ENCODE results near the gene VAX1.

Gene VAX1

DNA sequence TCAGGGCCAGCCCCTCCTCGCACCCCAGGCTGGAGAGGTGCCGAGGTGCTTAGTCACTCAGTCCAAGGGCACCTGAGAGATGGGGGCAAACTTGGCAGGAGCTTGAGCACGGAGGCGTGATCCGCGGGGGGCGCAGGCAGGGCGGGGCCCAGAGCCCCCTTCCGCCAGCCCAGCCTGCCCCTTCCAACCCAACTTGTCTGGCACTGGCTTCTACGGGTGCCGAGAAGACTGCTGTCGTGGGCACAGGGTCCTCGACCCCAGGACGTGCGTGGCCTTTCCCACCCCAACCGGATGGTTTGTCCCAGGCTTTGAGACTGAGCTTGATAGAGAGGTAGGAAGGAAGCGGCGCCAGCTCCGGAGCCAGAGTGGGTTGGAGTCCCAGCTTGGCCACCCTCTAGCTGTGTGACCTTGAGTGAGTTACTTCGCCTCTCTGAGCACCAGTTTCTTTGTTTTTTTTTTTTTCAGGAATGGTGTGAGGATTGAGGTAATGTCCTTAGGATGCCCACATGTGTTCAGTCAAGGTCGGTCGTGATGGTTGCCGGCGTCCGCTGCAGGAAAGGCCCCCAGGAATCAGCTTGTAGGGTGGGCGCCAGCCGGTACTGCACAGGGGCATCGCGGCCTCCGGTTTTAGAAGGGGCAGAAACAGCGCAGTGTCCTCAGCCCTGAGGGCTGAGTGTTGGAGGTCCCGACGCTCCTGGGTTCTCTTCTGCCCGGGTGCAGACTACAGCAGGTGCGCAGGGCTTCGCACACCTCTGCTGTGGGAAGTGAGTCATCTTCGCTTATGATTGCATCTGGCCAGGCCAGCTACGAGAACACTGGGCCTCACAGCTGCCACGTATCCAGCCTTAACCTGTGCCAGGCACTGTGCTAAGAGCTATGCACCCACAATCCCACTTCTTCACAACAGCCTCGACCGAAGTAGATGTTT, 28.6 kb upstream of the VAX1 start:
- H3K27ac ChIP-seq, result no peak overlapping the region
- TF ChIP-seq, protein P1, sequence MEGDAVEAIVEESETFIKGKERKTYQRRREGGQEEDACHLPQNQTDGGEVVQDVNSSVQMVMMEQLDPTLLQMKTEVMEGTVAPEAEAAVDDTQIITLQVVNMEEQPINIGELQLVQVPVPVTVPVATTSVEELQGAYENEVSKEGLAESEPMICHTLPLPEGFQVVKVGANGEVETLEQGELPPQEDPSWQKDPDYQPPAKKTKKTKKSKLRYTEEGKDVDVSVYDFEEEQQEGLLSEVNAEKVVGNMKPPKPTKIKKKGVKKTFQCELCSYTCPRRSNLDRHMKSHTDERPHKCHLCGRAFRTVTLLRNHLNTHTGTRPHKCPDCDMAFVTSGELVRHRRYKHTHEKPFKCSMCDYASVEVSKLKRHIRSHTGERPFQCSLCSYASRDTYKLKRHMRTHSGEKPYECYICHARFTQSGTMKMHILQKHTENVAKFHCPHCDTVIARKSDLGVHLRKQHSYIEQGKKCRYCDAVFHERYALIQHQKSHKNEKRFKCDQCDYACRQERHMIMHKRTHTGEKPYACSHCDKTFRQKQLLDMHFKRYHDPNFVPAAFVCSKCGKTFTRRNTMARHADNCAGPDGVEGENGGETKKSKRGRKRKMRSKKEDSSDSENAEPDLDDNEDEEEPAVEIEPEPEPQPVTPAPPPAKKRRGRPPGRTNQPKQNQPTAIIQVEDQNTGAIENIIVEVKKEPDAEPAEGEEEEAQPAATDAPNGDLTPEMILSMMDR (conservative IDR thresholded peaks at IDR 0.05), result no peak

DNA sequence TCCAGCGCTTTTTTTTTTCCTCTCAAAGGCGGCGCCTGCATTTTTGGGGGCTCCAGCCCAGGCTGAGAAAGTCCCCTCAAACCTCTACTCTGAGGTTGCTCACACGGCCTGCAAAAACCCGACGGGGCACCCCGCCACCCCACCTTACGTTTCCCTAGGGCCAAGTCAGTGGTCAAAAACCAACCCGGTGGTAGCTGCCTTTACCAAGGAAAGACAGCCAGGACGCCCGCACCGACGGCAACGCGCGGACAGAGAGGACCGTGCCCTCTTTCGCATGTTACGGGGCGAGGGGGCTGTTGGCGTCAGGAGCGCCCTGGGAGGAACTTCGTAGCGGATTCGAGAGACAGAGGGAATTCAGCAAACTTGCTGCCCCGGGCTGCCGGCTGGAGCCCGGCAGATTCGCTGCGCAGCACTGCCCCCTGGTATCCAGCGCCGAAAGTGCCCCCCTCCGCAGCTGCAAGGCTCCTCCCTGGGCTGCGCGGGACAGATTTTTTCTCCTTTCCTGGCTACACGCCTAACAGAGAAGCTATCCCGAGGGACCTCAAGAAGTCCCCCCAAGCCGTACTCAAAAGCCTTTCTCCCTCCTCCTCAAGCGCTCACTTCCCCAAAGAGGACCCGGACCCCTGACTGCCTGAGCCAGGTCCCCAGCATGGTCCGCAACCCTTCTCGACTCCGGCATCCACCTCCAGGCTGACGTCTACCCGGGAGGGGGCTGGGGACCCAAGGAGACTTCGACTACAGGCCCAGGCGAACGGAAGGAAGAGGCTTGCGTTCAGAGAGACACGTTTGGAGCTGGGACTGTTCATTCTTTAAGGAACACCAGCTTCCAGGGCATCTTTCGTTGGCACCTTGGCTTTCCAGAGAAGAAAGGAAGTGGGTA, 27.7 kb upstream of the VAX1 start:
- no peak overlapping the region for H3K27ac ChIP-seq
- TF ChIP-seq, protein P1 (conservative IDR thresholded peaks at IDR 0.05), result peak; percentile 71

DNA sequence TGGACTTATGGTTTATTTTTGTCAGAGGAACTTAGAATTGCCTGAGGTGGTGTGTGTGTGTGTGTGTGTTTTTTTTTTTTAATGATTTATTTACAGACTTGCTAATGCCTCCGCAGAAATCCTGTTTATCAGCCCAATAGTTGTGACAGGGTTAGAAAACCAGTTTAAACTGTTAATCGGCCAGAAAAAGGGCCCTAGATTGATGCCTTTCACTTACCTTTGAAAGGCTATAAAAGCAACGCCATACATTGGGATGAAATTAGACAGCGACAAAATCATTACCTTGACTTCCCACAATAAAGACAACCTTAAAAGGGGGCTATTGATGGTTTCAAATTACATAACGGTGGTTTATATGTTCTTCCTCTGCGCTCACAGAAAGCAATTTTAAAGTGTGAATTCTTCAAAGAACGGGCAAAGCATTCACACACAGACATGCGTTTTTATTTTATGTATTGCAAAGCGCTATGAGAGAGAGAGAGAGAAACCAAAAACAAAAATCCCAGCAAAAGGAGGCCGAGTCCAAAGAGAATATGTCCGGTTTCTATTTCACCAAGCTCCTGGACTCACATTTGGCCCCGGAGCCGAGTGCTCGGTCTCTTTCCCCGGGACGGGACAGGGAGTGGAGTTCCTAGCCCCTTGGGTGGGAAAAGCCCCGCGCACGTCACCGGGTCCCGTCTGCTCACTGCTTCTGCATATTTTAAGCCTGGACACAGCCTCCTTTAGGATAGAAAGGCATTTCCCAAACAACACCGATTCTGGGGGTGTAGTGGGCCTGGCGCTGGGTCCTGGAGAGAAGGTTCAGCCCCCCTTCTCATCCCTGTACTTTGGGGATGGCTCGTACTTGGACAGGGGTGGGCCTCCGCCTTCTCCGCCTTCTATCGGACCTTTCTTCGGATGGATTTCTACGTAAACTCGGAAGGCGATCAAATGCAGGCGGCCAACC, 26.8 kb upstream of the VAX1 start:
- no peak overlapping the region for H3K27ac ChIP-seq
- TF ChIP-seq, protein P1 (conservative IDR thresholded peaks at IDR 0.05), result no peak

DNA sequence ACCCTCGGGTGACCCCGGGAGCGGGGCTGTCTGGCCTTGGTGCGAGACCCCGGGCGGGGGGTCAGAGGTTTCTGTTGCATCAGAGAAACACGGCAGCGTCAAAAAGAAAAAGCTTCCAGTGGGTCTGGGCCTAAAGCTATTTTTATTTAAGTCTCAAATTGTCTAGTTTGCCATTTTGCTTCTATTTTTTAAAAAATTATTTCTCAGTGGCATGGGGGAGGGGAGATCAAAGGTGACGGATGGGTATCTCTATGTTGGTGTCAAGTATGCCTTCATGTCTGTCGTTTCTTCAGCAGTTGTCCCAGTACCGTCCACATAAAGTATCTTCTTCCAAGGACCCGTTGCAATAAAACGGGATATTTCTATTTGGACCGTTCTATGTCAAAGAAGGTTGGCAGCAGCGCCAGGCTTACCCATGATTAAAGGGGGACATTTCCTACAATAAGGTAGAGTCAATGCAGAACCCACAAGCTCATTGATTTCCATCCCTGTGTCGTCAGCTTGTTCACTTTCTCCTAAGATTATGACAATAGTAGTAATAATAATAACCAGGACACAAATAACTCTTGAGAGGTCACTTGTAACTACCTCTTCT, 26.0 kb upstream of the VAX1 start:
- TF ChIP-seq, protein P1 (conservative IDR thresholded peaks at IDR 0.05), result no peak
- H3K27ac ChIP-seq, result no peak overlapping the region

DNA sequence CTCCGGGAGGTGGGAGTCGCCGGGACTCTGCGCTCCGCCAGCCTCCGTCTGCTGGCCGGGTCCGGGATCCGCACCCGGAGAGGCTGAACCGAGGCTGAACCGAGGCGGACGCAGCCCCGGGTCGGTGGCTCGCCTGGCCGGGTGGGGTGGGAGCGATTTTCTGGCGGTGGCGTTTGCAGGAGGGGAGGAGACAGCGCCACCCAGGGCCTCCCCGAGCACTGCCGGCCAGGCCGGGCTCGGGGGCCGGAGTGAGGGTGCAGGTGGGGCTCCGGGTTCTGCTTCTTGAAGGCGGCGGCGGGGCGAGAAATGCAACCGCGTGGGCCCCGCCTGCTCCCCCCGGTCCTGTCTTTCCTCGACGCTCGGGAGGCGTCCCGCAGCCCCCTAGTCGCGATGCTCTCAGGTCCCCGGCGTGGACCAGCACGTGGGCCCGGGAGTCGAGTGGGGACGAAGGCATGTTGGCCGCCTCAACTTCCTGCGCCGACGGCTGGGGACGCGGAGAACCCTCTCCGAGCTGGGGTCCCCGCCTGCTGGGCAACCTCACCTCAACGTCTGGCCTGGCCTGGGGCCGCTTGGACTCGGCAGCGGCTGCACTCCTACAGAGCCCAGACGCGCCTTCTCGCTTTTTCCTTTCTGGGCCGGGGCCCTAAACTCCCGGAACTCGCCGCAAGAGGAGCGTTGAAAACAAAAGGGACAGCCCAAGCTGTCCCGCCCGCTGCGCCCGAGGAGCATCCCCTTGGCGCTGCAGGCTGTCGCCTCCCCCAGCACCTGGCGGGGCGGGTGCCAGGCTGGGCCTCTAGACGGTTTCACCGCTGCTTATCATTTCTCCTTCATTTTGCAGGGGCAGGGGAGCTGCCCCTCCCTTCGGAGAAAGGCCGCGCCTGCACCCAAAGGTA, 25.2 kb upstream of the VAX1 start:
- TF ChIP-seq, protein P1 (conservative IDR thresholded peaks at IDR 0.05), result no peak
- no peak overlapping the region for H3K27ac ChIP-seq

Measured in VCaP (cell line).